HG03064 (cell line): ENCODE results near the gene C1orf87.

Experiments
- ATAC-seq: cut with Tn5 transposase; IDR thresholded peaks from one replicate; pipeline ENCODE4 v1.9.1; 2021; ENCODE audit warnings: low read depth; ENCODE audit not compliant: unreplicated experiment

C1orf87 gene

DNA sequence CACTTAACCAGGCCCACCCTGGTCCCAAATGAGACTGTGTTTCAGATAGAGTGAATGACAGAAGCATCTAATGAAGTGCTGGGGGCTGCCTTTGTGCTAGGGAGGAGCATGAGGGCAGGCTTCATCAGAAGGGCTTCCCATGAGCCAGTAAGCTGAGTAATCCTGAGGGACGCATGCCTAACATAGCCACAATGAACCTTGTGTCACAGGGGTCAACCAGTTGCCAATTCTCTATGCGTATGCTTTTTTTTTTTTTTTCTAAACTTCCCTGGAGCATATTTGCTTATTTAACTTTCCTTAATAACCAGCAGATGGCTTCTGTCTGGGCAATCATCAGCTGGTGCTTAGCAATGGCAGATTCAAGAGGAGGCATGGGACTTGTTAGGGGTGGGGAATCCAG lies 121.5 kb downstream of the C1orf87 start:
- no peak for ATAC-seq

DNA sequence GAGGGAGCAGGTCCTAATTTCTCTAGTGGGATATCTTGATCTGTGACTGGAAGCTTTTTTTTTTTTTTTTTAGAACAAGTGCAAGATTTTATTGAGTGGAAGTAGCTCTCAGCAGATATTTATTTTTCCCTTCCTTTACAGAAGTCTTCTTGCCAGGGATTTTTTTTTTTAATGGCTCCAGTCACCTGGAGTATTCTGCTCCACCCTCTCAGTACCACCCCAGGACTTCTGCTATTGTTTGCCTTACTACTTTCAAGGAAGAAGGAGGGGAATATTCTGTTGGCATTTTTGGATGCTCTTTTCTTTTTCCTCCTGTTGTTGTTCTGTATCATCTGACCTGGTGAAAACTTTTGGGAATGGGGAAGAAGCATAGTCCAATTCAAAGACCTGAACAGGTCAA lies 123.9 kb downstream of the C1orf87 start:
- ATAC-seq = no peak

DNA sequence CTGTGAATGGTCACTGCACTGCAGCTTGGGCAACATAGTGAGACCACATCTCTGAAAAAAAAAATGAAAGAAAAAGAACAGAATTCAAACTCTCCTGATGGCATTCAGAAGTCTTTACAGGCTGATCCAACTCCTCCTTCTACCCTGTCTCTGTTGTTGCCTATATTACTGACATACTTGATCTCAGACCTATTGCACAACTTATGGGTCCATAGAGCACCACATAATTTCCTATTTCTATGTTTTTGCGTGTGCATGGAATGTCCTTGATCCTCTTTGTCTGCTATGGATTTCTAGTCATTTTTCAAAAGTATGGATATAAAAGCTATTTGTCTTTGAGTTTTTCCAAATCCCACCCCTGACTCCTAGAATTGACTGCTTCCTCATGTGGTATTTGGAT lies 124.6 kb downstream of the C1orf87 start:
- no peak for ATAC-seq

DNA sequence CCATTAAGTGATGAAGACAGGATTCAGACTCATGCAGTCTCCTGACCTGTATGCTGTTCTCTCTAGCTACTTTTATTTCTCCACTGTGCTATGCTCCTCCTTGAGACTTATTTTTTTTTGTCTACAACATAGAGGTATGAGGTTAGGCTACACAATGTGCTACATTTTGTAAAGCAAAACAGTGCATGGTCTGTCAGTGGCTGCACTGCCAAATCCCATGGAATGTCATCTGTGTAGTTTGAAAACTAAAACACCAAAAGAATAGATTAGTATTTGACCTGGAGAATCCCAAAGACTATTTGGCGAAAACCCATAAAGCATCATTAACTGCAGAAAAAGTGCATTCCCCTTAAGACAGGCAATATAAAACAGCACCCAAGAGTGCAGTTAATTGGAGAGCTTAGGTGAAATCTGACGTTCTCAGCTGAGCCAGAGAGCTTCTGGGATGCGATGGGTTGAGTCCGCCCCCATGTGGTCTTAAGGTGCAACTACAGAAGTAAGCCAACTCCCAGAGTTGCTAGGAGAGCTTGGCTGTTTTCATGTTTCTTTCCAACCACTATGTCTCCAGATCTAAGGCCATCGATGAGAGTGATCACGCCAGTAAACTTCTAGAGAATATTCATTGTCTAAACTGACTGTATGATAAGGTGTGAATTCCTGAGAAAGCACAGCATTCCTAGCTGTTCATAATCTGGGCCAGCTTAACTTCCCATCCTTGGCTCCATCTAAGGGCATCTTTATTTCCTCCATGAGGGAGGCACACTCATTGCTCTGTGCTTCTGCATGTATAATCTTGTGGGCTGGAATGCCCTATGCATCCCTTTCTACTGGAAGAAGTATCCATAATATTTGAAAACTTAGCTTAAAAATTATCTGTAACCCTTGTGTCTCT lies 126.3 kb downstream of the C1orf87 start:
- ATAC-seq = peak; percentile 88

DNA sequence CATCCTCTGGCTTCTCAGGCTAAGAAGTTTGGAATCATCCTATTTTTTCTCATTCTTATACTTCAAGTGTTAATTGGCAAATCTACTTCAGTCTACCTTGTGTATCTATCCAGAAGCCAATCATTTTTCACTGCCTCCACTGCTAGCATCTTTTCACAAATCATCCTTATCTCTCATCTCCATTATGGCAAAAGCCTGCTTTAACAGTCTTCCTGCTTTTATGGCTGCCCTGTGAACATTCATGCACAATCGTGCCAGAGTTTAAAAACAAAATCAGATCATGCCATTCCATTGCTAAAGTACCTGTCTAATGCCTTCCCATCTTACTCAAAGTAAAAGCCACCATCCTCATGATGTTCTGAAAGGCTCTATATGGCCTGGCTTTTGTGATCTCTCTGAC lies 127.8 kb downstream of the C1orf87 start:
- ATAC-seq = no peak
